Loucy (cell line): ENCODE measurements around the gene PAFAH1B1.

ENCODE experiments used
- H2AFZ ChIP-seq: fragments of 200-600 bp; sonication (generic); 2 replicates; pipeline ENCODE4 v1.6.0; 2016; ENCODE audit warnings: antibody characterized with exemption, mild to moderate bottlenecking, low read length, moderate library complexity
- H3F3A ChIP-seq: fragments of 200-600 bp; 2 replicates; pipeline ENCODE4 v1.6.0; 2016; ENCODE audit warnings: antibody characterized with exemption, low read depth, mild to moderate bottlenecking
- H3K27me3 ChIP-seq: fragments of 200-600 bp; sonication (generic); 2 replicates; pipeline ENCODE4 v1.6.1; 2014; ENCODE audit warnings: low read length, mild to moderate bottlenecking; ENCODE audit not compliant: insufficient read depth, poor library complexity, severe bottlenecking
- H3K36me3 ChIP-seq: fragments of 200-600 bp; sonication (generic); 2 replicates; pipeline ENCODE4 v1.6.1; 2016; ENCODE audit warnings: low read length; ENCODE audit not compliant: insufficient read depth
- H3K4me1 ChIP-seq: fragments of 200-600 bp; sonication (generic); 2 replicates; pipeline ENCODE4 v1.5.1; 2014; ENCODE audit warnings: low read length, mild to moderate bottlenecking; ENCODE audit not compliant: insufficient read depth, poor library complexity, severe bottlenecking
- H3K4me2 ChIP-seq: fragments of 200-600 bp; sonication (generic); 2 replicates; pipeline ENCODE4 v1.6.0; 2014; ENCODE audit warnings: antibody characterized with exemption, low read length, low read depth, mild to moderate bottlenecking; ENCODE audit not compliant: poor library complexity, severe bottlenecking
- H3K4me3 ChIP-seq: fragments of 200-600 bp; sonication (generic); 2 replicates; pipeline ENCODE4 v1.5.1; 2014; ENCODE audit warnings: low read length, mild to moderate bottlenecking, mixed read lengths; ENCODE audit not compliant: poor library complexity, severe bottlenecking
- H3K79me2 ChIP-seq: fragments of 200-600 bp; sonication (generic); 2 replicates; pipeline ENCODE4 v1.6.1; 2014; ENCODE audit warnings: low read length; ENCODE audit not compliant: insufficient read depth
- H3K9ac ChIP-seq: fragments of 200-600 bp; sonication (generic); 2 replicates; pipeline ENCODE4 v1.6.0; 2014; ENCODE audit warnings: mild to moderate bottlenecking, low read depth, low read length, moderate library complexity; ENCODE audit not compliant: poor library complexity, severe bottlenecking
- H3K9me2 ChIP-seq: fragments of 200-600 bp; sonication (generic); replicated peaks from 2 replicates; pipeline ENCODE4 v1.6.1; 2016; ENCODE audit warnings: low read depth, low read length, mixed read lengths
- H3K9me3 ChIP-seq: fragments of 200-600 bp; sonication (generic); 2 replicates; pipeline ENCODE4 v1.6.1; 2014; ENCODE audit warnings: mild to moderate bottlenecking, antibody characterized with exemption, low read length, low read depth; ENCODE audit not compliant: insufficient read depth
- H4K20me1 ChIP-seq: fragments of 200-600 bp; sonication (generic); 2 replicates; pipeline ENCODE4 v1.6.0; 2014; ENCODE audit warnings: antibody characterized with exemption, low read length, mild to moderate bottlenecking; ENCODE audit not compliant: insufficient read depth, poor library complexity, severe bottlenecking
- CTCF ChIP-seq: fragments of 200-600 bp; sonication (generic); conservative IDR thresholded peaks from 2 replicates; pipeline ENCODE4 v1.5.1; 2014; ENCODE audit warnings: mild to moderate bottlenecking, antibody characterized with exemption, low read length
- EZH2phosphoT487 ChIP-seq: fragments of 200-600 bp; IDR thresholded peaks from 2 replicates; pipeline ENCODE4 v1.6.1; 2018; ENCODE audit warnings: antibody characterized with exemption, mild to moderate bottlenecking, moderate library complexity, borderline replicate concordance

The PAFAH1B1 gene

GRCh38 chr17:2549392-2550211, 43.9 kb upstream of the PAFAH1B1 start:
- TF ChIP-seq EZH2phosphoT487 (no peak), CTCF (no peak)

GRCh38 chr17:2551493-2551892, 42.0 kb upstream of the PAFAH1B1 start:
- Histone ChIP-seq H3K4me3 (no peak overlapping the region), H3K79me2 (no peaks in the 10 kb centered on the region), H2AFZ (no peak overlapping the region), H3K36me3 (no peaks in the 10 kb centered on the region), H3K4me2 (no peak overlapping the region), H3K27me3 (no peaks in the 10 kb centered on the region), H4K20me1 (no peaks in the 10 kb centered on the region), H3K9ac (no peak overlapping the region), H3K9me3 (no peaks in the 10 kb centered on the region), H3K4me1 (no peaks in the 10 kb centered on the region), H3K9me2 (no peaks in the 10 kb centered on the region), H3F3A (no peaks in the 10 kb centered on the region)
- TF ChIP-seq CTCF (no peak), EZH2phosphoT487 (no peak)

More at GRCh38 chr17:2549392-2550211, 43.9 kb upstream of the PAFAH1B1 start:
- no peak overlapping the region for H3K9ac ChIP-seq
- H3F3A ChIP-seq: no peaks in the 10 kb centered on the region
- no peaks in the 10 kb centered on the region for H3K4me1 ChIP-seq
- no peak overlapping the region for H3K4me2 ChIP-seq
- no peak overlapping the region for H3K4me3 ChIP-seq
- H4K20me1 ChIP-seq: no peaks in the 10 kb centered on the region
- no peaks in the 10 kb centered on the region for H3K9me2 ChIP-seq
- H3K79me2 ChIP-seq: no peaks in the 10 kb centered on the region
- H3K27me3 ChIP-seq: no peaks in the 10 kb centered on the region
- H3K9me3 ChIP-seq: no peaks in the 10 kb centered on the region
- no peak overlapping the region for H2AFZ ChIP-seq
- no peaks in the 10 kb centered on the region for H3K36me3 ChIP-seq

- Histone ChIP-seq H2AFZ (no peak overlapping the region), H3K4me3 (no peak overlapping the region)
These were observed 41.5 kb upstream of the PAFAH1B1 start for GRCh38 chr17:2551928-2552327.

More at GRCh38 chr17:2551928-2552327, 41.5 kb upstream of the PAFAH1B1 start:
- TF ChIP-seq EZH2phosphoT487: no peak
- TF ChIP-seq CTCF: no peak
- Histone ChIP-seq H3K79me2 (no peaks in the 10 kb centered on the region), H3F3A (no peaks in the 10 kb centered on the region), H3K4me1 (no peaks in the 10 kb centered on the region), H3K36me3 (no peaks in the 10 kb centered on the region), H3K9ac (no peak overlapping the region), H4K20me1 (no peaks in the 10 kb centered on the region), H3K9me3 (no peaks in the 10 kb centered on the region), H3K27me3 (no peaks in the 10 kb centered on the region), H3K4me2 (no peak overlapping the region), H3K9me2 (no peaks in the 10 kb centered on the region)
